GM15510 (cell line): Measurements from ENCODE around the gene SOHLH1.

Experiments used
- POLR2A ChIP-seq: IDR thresholded peaks from 3 replicates; pipeline ENCODE4 v1.6.1; 2011; ENCODE audit warnings: borderline replicate concordance; ENCODE audit not compliant: insufficient read length; ENCODE audit errors: extremely low read depth

The SOHLH1 gene

DNA sequence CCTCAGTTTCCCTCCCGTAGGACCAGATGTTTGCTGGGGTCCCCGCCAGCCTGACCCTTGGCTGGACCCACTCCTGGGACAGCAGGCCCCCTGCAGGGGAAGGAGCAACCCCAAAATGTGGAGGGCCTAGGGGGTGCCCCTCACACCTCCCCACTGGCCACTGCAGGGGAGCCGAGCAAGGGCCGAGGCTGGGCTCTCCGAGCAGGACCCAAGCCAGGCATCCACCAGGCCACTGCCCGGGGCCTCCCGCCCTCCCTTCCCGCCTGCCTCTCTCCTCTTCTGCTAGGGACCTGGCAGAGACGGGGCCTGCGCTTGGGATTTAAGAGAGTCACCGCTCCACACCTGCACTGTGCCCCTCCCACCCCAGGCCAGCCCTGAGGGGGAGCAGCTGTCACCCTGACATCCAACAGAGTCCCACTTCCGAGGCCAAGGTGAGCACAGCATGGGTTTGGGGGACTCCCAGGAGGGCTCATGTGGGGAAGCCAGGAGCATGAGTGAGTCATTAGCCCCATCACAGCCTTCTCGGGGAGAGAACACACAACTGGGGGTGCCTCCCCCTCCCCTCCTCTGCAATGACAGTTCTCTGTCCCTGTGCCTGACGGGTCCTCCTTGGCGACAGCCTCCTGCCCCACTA is 15.8 kb downstream of the SOHLH1 start:
- no peak for TF ChIP-seq POLR2A

DNA sequence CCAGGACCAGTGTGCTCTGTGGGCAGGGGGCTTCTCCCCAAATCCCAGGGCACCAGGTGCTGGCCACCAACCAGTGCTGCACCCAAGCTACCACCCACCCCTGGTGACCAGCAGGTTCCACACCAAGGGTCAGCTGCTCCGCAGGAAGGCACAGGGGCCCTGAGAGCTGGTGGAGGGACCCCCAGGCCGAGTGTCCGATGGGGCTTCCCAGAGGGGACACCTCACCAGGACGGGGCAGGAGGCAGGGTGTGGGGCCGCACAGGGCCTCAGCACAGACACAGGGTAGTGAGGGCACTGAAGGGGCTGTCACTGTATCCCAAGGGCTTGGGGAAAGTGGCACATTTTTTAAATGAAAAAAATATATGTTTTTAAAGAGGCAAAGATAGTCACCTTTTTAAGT is 18.1 kb downstream of the SOHLH1 start:
- TF ChIP-seq POLR2A = no peak

DNA sequence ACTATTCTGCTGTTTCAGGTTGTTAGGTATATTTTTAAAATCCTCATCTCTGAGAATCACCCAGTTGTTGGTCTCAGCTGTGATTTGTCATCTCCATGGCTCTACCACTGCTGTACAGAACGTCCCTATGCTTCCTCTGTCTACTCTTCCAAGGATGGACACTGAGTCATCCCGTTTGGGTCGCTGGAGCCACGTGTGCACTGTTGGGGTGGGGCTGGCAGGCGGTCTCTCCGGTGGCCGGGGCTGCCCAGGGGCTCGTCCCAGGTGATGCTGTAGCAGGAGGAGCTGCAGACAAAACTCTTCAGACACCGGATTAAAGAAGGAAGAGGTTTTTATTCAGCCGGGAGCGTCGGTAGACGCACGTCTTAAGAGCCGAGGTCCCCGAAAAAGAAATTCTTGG is 19.2 kb downstream of the SOHLH1 start:
- no peak for TF ChIP-seq POLR2A

DNA sequence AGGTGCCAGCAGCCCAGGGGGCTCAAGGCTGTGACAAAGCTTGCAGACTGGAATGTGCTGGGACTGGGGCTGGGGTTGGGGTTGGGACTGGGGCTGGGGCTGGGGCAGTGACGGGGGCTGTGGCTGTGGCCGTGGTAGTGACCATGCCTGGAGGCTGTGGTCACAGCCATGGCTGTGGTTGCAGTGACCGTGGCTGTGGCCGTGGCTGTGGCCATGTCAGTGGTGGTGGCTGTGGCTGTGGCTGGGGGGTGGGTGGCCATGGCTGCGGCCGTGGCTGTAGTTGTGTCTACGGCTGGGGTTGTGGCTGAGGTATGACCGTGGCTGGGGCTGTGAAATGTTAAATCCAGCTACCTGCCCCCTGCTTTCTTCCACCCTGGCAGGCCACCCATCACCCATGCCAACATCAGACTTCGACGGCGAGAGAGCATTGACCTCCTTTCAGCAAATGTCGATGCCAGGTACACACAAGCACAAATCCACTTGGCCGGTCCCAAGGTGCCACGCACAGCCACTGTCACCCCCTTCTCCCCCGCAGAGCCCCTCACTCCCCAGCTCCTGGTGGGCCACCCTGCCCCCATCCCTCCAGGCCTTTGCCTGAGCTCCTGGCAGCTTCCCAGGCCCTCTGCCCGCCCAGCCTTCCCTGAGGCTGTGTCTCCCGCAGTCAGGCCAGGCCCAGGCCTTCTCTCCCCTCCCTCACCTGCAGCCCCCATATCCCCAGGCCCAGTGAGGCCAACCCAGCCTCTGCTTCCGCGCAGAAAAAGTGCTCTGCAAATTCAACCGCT is 20.9 kb downstream of the SOHLH1 start:
- TF ChIP-seq POLR2A = no peak

DNA sequence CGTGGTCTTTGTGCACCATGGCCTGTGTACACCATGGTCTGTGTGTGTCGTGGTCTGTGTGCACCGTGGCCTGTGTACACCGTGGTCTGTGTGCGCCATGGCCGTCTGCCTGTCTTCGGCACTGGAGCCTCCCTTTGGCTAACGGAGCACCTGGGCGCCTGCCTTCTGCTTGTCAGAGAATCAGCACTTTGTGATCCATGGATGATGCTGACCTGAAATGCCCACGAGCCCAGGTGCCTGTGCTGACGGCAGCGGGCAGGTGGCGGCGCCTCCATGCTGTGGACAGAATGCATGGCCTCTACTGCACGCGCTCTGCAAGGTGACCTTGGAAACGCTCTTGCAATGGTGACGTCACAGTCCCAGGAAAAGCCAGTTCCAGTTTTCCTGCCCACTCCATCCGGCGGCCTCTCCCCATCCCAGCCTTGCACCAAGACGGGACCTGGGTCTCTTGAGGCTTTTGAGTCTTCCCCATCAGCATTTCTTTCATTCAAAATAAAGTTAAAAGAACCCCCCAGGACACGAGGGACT is 21.6 kb downstream of the SOHLH1 start:
- no peak for TF ChIP-seq POLR2A

DNA sequence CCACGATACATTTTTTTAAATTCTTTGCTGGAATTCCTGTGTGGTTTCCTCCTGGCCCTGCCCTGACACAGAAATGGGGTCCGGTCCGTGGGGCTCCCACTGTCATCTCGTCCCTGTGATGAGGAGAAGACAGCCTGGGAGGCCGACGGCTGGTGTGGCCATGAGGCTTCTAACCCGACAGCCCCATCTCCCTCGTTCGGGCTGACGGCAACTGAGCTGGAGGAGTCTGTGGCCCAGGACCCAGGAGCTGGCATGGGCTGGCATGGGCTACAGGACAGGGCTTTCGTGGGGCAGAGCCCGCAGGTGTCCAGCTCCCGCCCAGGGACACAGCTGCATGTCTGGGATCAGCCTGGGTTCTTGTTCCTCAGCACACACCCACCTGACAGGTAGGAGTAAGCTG is 22.4 kb downstream of the SOHLH1 start:
- no peak for TF ChIP-seq POLR2A

DNA sequence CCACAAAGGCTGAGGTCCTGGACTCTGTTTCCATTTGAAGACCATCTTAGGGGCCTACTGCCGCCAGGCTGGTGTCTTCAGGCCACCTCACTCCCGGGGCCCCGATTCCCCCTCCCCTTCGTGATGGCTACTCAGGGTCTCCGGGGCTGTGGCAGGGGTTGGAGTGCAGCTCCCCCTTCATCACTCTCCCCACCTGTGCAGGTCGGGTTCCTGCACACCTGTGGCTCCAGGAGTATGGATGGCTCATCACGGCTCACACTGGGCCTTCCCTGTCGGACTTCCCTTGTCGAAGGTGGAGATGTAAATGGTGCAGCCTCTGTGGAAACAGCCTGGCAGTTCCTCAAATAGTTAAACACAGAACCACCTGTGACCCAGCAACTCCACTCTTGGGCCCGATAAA is 24.3 kb downstream of the SOHLH1 start:
- TF ChIP-seq POLR2A = no peak

DNA sequence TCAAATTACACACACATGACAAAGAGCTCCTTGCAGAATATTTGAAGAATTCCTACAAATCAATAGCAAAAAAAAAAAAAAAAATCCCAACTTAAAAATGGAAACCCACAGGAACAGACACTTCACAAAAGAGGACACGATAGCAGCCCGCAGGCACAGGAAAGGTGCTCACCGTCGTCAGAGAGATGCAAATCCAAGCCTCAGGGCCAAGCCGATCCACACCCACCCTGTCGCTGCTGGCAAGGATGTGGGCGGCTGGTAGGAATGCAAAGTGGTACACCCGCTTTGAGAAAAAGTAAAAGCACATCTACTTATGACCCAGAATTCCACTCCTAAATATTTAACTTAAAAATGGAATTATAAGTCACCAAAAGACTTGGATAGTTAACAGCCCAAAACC is 25.3 kb downstream of the SOHLH1 start:
- TF ChIP-seq POLR2A = no peak

DNA sequence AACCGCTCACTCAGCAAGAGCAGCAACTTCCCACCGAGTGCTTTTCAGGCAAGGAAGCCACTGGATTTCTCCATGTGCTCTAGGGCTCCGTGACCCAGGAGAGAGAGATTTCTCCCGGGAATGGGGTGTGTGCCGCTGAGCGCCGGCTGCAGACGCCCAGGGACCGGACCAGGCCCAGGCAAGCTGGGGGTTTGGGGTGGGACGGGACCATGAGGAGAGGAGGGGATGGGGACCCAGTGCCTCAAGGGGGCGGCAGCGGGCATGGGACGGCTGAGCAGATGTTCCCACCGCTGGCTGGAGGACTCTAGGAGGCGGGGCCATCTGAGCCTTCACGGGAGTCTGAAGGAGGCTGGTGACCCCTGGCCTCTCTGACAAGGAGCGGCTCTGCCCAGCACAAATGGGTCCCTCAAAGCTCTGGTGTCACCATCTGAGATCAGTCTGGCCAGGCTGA is 27.7 kb downstream of the SOHLH1 start:
- no peak for TF ChIP-seq POLR2A

DNA sequence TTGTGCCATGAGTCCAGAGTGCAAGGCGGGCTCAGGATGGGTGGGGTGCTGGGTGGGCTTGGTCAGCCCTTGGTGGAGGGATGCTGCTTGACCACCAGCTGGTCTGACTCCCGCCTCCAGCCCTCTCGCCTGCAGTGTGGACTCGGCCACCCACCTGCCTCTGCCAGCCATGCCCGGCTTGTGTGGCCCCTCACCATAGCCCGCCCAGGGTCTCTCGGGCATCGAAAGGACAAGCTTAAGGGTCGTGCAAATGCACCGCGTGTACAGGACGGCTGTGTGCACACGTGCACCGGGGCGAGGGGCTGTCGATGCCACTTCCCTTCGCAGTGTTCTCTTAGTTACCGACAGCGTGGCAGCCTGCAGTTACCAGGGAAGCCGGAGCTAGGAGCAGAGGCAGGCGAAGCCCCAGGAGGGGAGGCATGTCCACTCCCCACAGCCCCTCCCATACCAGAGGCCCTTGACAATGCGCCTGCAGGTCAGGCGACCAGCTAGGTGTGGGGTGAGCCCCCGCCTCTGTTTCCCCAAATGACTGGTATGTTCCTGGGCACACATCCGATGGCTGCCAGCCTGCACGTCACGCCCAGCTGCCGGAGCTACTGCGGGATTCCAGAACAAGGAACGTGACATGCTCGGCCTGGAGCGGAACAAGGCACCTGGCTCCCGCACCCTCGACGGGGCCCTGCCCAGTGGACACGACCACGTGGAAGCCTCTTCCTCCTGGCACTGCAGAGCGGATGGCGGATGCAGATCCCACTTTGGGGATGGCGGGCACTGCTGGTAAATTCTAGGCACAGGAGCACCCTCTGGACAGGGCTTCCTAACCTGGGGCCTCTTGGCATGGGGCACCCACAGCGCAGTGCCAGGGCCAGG is 28.3 kb downstream of the SOHLH1 start:
- TF ChIP-seq POLR2A = no peak

DNA sequence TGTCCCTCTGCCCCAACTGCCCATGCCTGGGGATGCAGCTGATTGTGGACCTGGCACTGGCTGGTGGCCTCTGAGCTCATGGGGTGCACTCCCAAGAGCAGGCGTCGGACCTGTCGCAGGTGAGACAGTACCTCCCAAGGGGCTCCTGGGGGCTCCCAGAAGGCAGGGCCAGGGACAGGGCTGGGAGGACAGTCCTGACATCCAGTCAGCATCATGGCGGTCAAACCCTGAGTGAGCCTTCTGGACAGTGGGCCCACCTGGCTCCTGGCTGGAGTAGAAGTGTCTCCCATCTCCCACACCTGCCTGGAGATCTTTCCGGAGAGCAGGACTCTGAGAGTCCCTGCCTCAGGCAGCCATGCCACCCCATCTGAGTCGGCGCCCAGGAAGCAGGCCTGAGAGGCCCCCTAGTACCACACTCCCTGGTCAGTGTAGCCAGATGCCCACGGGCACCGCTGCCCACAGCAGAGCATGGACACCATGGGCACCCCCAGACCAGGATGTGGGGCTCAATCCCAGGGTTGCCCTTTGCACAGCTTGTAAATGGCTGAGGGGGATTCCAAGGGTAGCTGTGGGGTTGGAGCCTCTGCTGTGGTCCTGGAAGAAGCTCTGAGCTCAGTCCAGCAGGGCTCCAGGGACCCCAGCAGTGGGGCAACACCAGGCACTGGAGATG is 29.5 kb downstream of the SOHLH1 start:
- TF ChIP-seq POLR2A = no peak

DNA sequence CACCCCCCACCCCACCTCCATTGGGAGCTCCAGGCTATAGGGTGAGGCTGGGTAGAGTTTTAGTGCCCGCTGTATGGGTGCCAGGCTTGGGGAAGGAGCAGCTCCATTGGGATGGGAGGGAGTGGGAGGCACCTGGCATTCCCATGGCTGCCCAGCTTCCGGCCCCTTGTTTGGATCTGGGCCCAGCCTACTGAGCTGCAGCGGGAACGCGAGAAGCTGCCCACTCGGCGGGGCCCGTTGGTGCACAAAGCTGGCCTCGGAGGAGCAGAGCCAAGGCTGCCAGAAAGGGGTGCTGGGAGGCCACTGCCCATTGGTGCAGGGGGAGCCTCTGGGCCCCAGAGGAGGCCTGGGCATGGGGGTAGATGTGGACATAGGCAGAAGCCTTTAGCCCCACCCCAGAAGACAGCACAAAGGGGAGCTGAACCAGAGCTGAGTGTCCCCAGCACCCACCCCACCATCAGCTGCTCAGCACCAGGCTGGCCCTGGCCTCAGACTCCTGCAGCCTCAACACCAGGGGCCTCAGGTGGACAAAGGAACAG is 31.7 kb downstream of the SOHLH1 start:
- TF ChIP-seq POLR2A = no peak

DNA sequence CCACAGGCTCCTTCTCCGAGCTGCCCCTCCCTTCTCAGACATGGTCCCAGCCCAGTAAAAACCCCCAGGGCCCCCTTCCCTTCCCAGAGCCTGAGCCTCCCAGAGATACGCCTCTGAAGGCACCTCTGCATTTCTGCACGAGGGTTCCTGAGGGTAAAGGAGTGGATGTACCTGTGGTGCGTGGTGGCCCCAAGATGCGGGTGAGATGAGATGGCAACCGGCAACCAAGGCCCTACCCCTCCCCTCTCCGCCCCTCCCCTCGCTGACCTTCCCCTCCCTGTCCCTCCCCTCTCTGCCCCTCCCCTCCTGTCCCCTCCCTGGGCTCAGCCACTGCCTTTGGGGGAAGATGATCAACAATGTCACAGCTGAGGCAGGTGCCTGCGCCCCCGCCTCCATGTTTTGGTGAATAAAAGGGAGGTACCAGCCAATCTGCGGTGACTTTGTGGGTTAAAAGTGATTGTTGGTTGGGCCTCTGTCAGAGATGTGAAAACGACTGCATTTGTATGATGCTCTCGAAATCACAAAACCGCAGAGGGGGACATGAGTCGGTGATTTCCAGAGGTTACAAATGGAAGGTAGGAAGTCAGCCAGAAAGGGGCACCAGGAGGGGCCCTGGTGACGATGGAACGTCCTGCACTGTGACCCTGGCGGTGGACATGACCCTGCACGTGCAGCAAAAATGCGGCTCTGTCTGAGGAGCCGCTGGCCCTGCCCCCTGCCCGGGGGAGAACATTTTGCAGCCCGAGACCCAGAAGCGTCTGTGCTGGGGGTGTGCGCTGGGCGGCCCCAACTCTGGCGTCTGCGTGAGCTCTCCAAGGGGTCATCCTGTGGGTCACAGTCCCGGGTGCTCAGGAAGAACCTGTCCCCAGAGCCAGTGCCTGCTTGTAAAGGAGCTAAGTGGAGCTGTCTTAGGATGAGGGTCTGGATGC is 32.5 kb downstream of the SOHLH1 start:
- TF ChIP-seq POLR2A = no peak
